ENCODE measurements around the gene CALB2. TPM values are rescaled to one million over a fixed set of nuclear protein-coding genes. Genes with fewer than 3 reads are reported as not detected.
"Not testable (repeated sequence)": the region's sequence is repeated elsewhere in the genome, so short reads cannot be mapped to it uniquely, and the experiment has no call there.

The CALB2 gene, protein sequence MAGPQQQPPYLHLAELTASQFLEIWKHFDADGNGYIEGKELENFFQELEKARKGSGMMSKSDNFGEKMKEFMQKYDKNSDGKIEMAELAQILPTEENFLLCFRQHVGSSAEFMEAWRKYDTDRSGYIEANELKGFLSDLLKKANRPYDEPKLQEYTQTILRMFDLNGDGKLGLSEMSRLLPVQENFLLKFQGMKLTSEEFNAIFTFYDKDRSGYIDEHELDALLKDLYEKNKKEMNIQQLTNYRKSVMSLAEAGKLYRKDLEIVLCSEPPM
- polyA plus RNA-seq (2012; ENCODE audit: low read depth, missing spikeins), result not detected

DNA sequence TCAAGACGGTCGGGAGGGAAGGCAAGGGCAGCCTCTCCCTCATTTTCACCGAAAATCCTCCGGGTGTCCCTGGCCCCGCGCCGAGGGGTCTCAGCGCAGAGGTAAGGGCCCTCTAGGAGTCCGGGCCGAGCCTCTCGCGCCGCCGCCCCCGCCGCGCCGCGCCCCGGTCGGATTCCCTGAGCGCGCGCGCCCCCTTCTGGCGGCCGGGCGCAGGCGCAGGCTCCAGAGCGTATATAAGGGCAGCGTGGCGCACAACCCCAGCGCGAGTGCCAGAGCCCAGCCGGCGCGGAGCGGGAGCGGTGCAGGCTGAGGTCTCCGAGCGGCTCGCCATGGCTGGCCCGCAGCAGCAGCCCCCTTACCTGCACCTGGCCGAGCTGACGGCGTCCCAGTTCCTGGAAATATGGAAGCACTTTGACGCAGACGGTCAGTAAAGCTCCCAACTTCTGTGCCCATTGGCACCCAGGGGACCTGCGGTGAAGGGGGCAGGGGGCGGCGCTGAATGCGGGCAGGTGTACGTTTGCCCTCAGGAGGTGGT lies at the start of gene CALB2:
CALB2 (plus strand) TSS at position 260 of the 535 bp plus-strand sequence; CDS start at position 330, 70 bp downstream.
- no peak for FAIRE-seq
- TF ChIP-seq POLR2A (IDR thresholded peaks at IDR 0.05; ENCODE audit: low read depth, low read length) (no peak), PAX5 (IDR thresholded peaks at IDR 0.05; ENCODE audit: insufficient read depth, low read length, severe bottlenecking) (no peak), TAF1 (IDR thresholded peaks at IDR 0.05; ENCODE audit: low read depth, low read length) (no peak), SPI1 (IDR thresholded peaks at IDR 0.05; ENCODE audit: low read depth, low read length) (no peak), POU2F2 (IDR thresholded peaks at IDR 0.05; ENCODE audit: low read depth, low read length) (no peak), POLR2AphosphoS5 (IDR thresholded peaks at IDR 0.05; ENCODE audit: low read depth, low read length) (no peak)
- DNase-seq (ENCODE audit: insufficient read length, low spot score), result peak; percentile 84

GRCh38 chr16:71311553-71312158 lies 46.9 kb upstream of the CALB2 start:
- DNase-seq (ENCODE audit: insufficient read length, low spot score) (no peak), FAIRE-seq (peak; percentile 85)
- TF ChIP-seq PAX5 (IDR thresholded peaks at IDR 0.05; ENCODE audit: insufficient read depth, low read length, severe bottlenecking) (no peak), POLR2A (IDR thresholded peaks at IDR 0.05; ENCODE audit: low read depth, low read length) (no peak), SPI1 (IDR thresholded peaks at IDR 0.05; ENCODE audit: low read depth, low read length) (no peak), POU2F2 (IDR thresholded peaks at IDR 0.05; ENCODE audit: low read depth, low read length) (no peak), POLR2AphosphoS5 (IDR thresholded peaks at IDR 0.05; ENCODE audit: low read depth, low read length) (no peak), TAF1 (IDR thresholded peaks at IDR 0.05; ENCODE audit: low read depth, low read length) (no peak)

GRCh38 chr16:71313591-71313990 lies 44.9 kb upstream of the CALB2 start:
- FAIRE-seq; DNase-seq (ENCODE audit: insufficient read length, low spot score): not testable (repeated sequence)

- no peak for DNase-seq (ENCODE audit: insufficient read length, low spot score)
- FAIRE-seq, result no peak
- TF ChIP-seq TAF1 (IDR thresholded peaks at IDR 0.05; ENCODE audit: low read depth, low read length), result no peak
- TF ChIP-seq POLR2A (IDR thresholded peaks at IDR 0.05; ENCODE audit: low read depth, low read length), result no peak
Observed at GRCh38 chr16:71315269-71315668, 43.3 kb upstream of the CALB2 start.

- FAIRE-seq, result no peak
- DNase-seq (ENCODE audit: insufficient read length, low spot score), result no peak
- no peak for TF ChIP-seq PAX5 (IDR thresholded peaks at IDR 0.05; ENCODE audit: insufficient read depth, low read length, severe bottlenecking)
Observed at GRCh38 chr16:71319999-71320398, 38.5 kb upstream of the CALB2 start.

- FAIRE-seq (no peak), DNase-seq (ENCODE audit: insufficient read length, low spot score) (no peak)
Observed at GRCh38 chr16:71327720-71328119, 30.8 kb upstream of the CALB2 start.

DNA sequence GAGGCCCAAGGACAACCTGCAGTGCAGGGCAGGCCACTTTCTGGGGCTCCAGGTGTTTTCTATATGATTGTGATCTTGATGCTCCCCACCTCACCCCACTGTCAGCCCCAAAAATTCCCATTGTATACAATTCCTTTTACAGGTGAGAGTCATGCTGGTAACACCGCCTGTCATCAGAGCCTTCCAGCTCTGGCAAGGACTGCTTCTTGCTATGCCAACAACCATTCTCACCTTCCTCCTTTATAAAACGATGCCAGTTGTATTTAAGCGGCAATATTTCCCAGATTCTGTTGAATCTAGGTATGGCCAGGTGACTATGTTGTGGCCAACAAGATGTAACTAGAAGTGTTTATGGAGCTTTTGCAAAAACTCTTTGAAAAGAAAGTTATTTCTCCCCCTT lies 30.4 kb upstream of the CALB2 start:
- DNase-seq (ENCODE audit: insufficient read length, low spot score) (no peak), FAIRE-seq (no peak)
- TF ChIP-seq POU2F2 (IDR thresholded peaks at IDR 0.05; ENCODE audit: low read depth, low read length) (no peak), PAX5 (IDR thresholded peaks at IDR 0.05; ENCODE audit: insufficient read depth, low read length, severe bottlenecking) (no peak), TAF1 (IDR thresholded peaks at IDR 0.05; ENCODE audit: low read depth, low read length) (no peak), POLR2A (IDR thresholded peaks at IDR 0.05; ENCODE audit: low read depth, low read length) (no peak), SPI1 (IDR thresholded peaks at IDR 0.05; ENCODE audit: low read depth, low read length) (no peak), POLR2AphosphoS5 (IDR thresholded peaks at IDR 0.05; ENCODE audit: low read depth, low read length) (no peak)

More at GRCh38 chr16:71327720-71328119, 30.8 kb upstream of the CALB2 start:
- TF ChIP-seq POU2F2 (IDR thresholded peaks at IDR 0.05; ENCODE audit: low read depth, low read length) (no peak), TAF1 (IDR thresholded peaks at IDR 0.05; ENCODE audit: low read depth, low read length) (no peak), POLR2AphosphoS5 (IDR thresholded peaks at IDR 0.05; ENCODE audit: low read depth, low read length) (no peak), POLR2A (IDR thresholded peaks at IDR 0.05; ENCODE audit: low read depth, low read length) (no peak)

GRCh38 chr16:71337631-71338030 lies 20.9 kb upstream of the CALB2 start:
- FAIRE-seq, result no peak
- no peak for DNase-seq (ENCODE audit: insufficient read length, low spot score)
- TF ChIP-seq POLR2A (IDR thresholded peaks at IDR 0.05; ENCODE audit: low read depth, low read length), result no peak
- no peak for TF ChIP-seq POLR2AphosphoS5 (IDR thresholded peaks at IDR 0.05; ENCODE audit: low read depth, low read length)
- TF ChIP-seq POU2F2 (IDR thresholded peaks at IDR 0.05; ENCODE audit: low read depth, low read length), result no peak
- no peak for TF ChIP-seq TAF1 (IDR thresholded peaks at IDR 0.05; ENCODE audit: low read depth, low read length)
- TF ChIP-seq SPI1 (IDR thresholded peaks at IDR 0.05; ENCODE audit: low read depth, low read length), result no peak
- TF ChIP-seq PAX5 (IDR thresholded peaks at IDR 0.05; ENCODE audit: insufficient read depth, low read length, severe bottlenecking), result no peak

DNA sequence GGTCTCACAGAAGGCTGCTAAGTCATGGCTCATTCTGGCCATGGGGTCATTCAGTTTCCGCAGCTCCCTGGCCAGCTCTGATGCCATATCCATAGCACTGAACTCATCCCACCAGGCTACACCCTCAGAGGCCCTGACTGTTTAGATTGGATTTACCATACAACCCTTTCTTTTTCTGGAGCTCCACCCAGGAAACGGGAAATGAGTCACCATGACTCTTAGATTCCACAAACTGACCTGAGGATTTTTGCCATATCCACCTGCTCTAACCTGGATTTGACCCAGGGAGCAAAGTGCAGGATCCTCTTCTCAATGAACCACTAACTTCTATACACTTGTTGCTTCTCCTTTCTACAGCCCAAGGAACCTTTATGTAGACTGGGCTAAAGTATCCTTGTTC lies 20.3 kb upstream of the CALB2 start:
- no peak for DNase-seq (ENCODE audit: insufficient read length, low spot score)
- no peak for FAIRE-seq
- TF ChIP-seq POLR2A (IDR thresholded peaks at IDR 0.05; ENCODE audit: low read depth, low read length) (no peak), POLR2AphosphoS5 (IDR thresholded peaks at IDR 0.05; ENCODE audit: low read depth, low read length) (no peak), SPI1 (IDR thresholded peaks at IDR 0.05; ENCODE audit: low read depth, low read length) (no peak), PAX5 (IDR thresholded peaks at IDR 0.05; ENCODE audit: insufficient read depth, low read length, severe bottlenecking) (no peak), TAF1 (IDR thresholded peaks at IDR 0.05; ENCODE audit: low read depth, low read length) (no peak), POU2F2 (IDR thresholded peaks at IDR 0.05; ENCODE audit: low read depth, low read length) (no peak)

GRCh38 chr16:71338632-71339031 lies 19.9 kb upstream of the CALB2 start:
- DNase-seq (ENCODE audit: insufficient read length, low spot score), result no peak
- TF ChIP-seq POLR2A (IDR thresholded peaks at IDR 0.05; ENCODE audit: low read depth, low read length), result no peak
- no peak for TF ChIP-seq PAX5 (IDR thresholded peaks at IDR 0.05; ENCODE audit: insufficient read depth, low read length, severe bottlenecking)
- no peak for TF ChIP-seq POLR2AphosphoS5 (IDR thresholded peaks at IDR 0.05; ENCODE audit: low read depth, low read length)
- TF ChIP-seq TAF1 (IDR thresholded peaks at IDR 0.05; ENCODE audit: low read depth, low read length), result no peak
- TF ChIP-seq SPI1 (IDR thresholded peaks at IDR 0.05; ENCODE audit: low read depth, low read length), result no peak
- TF ChIP-seq POU2F2 (IDR thresholded peaks at IDR 0.05; ENCODE audit: low read depth, low read length), result no peak
- no peak for FAIRE-seq

All from GM12891 (cell line).